NT2/D1 (cell line): Measurements from ENCODE around the gene ATAD2B.

Experiments used
- SUZ12 ChIP-seq: IDR thresholded peaks from 2 replicates; pipeline ENCODE4 v1.6.1; 2011; ENCODE audit not compliant: insufficient read length, insufficient read depth; ENCODE audit errors: extremely low read depth
- YY1 ChIP-seq: IDR thresholded peaks from 2 replicates; pipeline ENCODE4 v1.6.1; 2011; ENCODE audit not compliant: insufficient read length, insufficient read depth
- ZNF274 ChIP-seq: IDR thresholded peaks from 2 replicates; pipeline ENCODE4 v1.6.1; 2011; ENCODE audit warnings: mild to moderate bottlenecking, low read depth, low read length

GRCh38 chr2:23941644-23942043 is 14.7 kb upstream of the ATAD2B start:
- TF ChIP-seq YY1 = no peak
- no peak for TF ChIP-seq ZNF274
- no peak for TF ChIP-seq SUZ12
